ENCODE measurements around the gene XPNPEP2.

Gene XPNPEP2

GRCh38 chrX:129773649-129774458 lies 35.1 kb downstream of the XPNPEP2 start:
- H3K4me3 ChIP-seq (IDR thresholded peaks at IDR 0.05; ENCODE audit: insufficient read depth, low read depth, low read length): no peak overlapping the region
- H3K79me2 ChIP-seq (ENCODE audit: insufficient read depth, low read depth): no peaks in the 10 kb centered on the region
- H3K4me1 ChIP-seq (ENCODE audit: low read depth, poor library complexity, severe bottlenecking): peaks cover 25% of the 10 kb centered on the region
- no peaks in the 10 kb centered on the region for H4K20me1 ChIP-seq (ENCODE audit: insufficient read depth)
- no peak overlapping the region for H3K9ac ChIP-seq
- no peak overlapping the region for H3K4me2 ChIP-seq
- no peaks in the 10 kb centered on the region for H3K36me3 ChIP-seq (ENCODE audit: insufficient read depth)
- H3K27ac ChIP-seq: no peak overlapping the region
- H3K27me3 ChIP-seq (ENCODE audit: insufficient read depth, low read depth): no peaks in the 10 kb centered on the region
- TF ChIP-seq CTCF (conservative IDR thresholded peaks at IDR 0.05; ENCODE audit: low read depth, low read length): no peak
- no peak overlapping the region for H2AFZ ChIP-seq (ENCODE audit: low read depth)

GRCh38 chrX:129777218-129778030 lies 38.6 kb downstream of the XPNPEP2 start:
- Histone ChIP-seq H3K36me3 (ENCODE audit: insufficient read depth) (no peaks in the 10 kb centered on the region), H3K79me2 (ENCODE audit: insufficient read depth, low read depth) (no peaks in the 10 kb centered on the region), H3K27me3 (ENCODE audit: insufficient read depth, low read depth) (no peaks in the 10 kb centered on the region), H3K4me3 (IDR thresholded peaks at IDR 0.05; ENCODE audit: insufficient read depth, low read depth, low read length) (no peak overlapping the region), H2AFZ (ENCODE audit: low read depth) (peak overlapping the region; percentile 22; the same call in 1 of the 2 replicates), H4K20me1 (ENCODE audit: insufficient read depth) (no peaks in the 10 kb centered on the region), H3K27ac (no peak overlapping the region), H3K4me2 (no peak overlapping the region), H3K4me1 (ENCODE audit: low read depth, poor library complexity, severe bottlenecking) (peaks cover 16% of the 10 kb centered on the region), H3K9ac (peak overlapping the region; percentile 32; the same call in 1 of the 2 replicates)
- TF ChIP-seq CTCF (conservative IDR thresholded peaks at IDR 0.05; ENCODE audit: low read depth, low read length): no peak

DNA sequence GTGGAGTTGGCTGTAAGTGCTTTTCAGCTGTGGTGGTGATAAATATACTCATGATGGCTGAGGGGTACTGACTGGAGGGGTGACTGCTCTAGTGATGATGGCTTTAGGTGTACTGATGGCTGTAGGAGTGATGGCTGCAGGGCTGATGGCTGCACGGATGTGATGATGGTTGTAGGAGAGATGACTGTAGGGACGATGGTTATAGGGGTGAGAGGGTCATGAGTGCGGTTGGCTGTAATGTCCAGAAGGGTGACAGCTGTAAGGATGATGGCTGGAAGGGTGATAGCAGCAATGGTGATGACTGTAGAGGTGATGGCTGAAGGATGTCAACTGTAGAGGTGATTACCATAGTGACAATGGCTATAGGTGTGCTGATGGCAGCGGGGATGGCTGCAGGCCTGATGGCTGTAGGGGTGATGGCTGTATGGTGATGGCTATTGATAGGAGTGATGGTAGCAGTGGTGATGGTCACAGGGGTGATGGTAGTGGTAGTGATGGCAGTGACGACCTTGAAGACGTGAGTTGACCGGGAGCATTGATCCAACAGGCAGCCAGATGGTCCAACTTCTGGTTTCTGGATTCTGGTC lies 40.4 kb downstream of the XPNPEP2 start:
- no peak for TF ChIP-seq CTCF (conservative IDR thresholded peaks at IDR 0.05; ENCODE audit: low read depth, low read length)
- no peaks in the 10 kb centered on the region for H3K36me3 ChIP-seq (ENCODE audit: insufficient read depth)
- no peaks in the 10 kb centered on the region for H3K79me2 ChIP-seq (ENCODE audit: insufficient read depth, low read depth)
- H3K9ac ChIP-seq: no peak overlapping the region
- no peaks in the 10 kb centered on the region for H4K20me1 ChIP-seq (ENCODE audit: insufficient read depth)
- H3K4me3 ChIP-seq (IDR thresholded peaks at IDR 0.05; ENCODE audit: insufficient read depth, low read depth, low read length): no peak overlapping the region
- H3K4me1 ChIP-seq (ENCODE audit: low read depth, poor library complexity, severe bottlenecking): peaks cover 10% of the 10 kb centered on the region
- no peak overlapping the region for H3K4me2 ChIP-seq
- no peaks in the 10 kb centered on the region for H3K27me3 ChIP-seq (ENCODE audit: insufficient read depth, low read depth)
- no peak overlapping the region for H3K27ac ChIP-seq
- no peak overlapping the region for H2AFZ ChIP-seq (ENCODE audit: low read depth)

DNA sequence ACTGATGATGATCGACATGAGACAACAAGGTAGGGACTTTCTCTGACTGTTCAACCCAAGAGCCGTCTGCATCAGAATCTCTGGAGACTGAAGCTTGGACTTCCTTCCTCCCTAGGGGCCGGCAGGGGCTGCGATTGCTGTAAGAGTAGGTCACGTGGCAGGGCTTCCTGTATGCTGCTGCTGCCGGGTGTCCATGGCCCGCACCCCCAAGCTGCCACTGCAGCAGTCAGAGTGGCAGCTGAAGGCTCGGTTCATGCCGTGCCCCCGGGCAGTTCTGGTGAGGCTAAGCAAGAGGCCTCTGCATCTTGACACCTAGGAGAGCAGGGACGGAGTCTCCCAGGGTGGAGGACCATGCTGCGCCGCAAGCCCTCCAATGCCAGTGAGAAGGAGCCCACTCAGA lies 41.0 kb downstream of the XPNPEP2 start, which contains the start of gene SASH3:
Gene SASH3 (plus strand): TSS at position 203 of the 400 bp plus-strand sequence. CDS start 149 bp downstream, at position 352.
- Histone ChIP-seq H3K4me1 (ENCODE audit: low read depth, poor library complexity, severe bottlenecking) (peaks cover 7% of the 10 kb centered on the region), H3K36me3 (ENCODE audit: insufficient read depth) (no peaks in the 10 kb centered on the region), H3K9ac (no peak within 1 kb of the TSS), H3K27me3 (ENCODE audit: insufficient read depth, low read depth) (no peaks in the 10 kb centered on the region), H3K4me2 (no peak within 1 kb of the TSS), H4K20me1 (ENCODE audit: insufficient read depth) (no peaks in the 10 kb centered on the region), H2AFZ (ENCODE audit: low read depth) (no peak within 1 kb of the TSS), H3K79me2 (ENCODE audit: insufficient read depth, low read depth) (no peaks in the 10 kb centered on the region), H3K4me3 (IDR thresholded peaks at IDR 0.05; ENCODE audit: insufficient read depth, low read depth, low read length) (no peak within 1 kb of the TSS), H3K27ac (no peak within 1 kb of the TSS)
- no peak for TF ChIP-seq CTCF (conservative IDR thresholded peaks at IDR 0.05; ENCODE audit: low read depth, low read length)

Measured in KMS-11 (cell line).